LHCN-M2 (cell line): ENCODE results near the gene MARCHF3. TPM values are rescaled to one million over a fixed set of nuclear protein-coding genes. Genes with fewer than 3 reads are reported as not detected.
A peak's percentile ranks its signal among the peaks of the same experiment; 100 is the strongest.

Experiments
- DNase-seq: peaks from one replicate; pipeline ENCODE4 v3.0.0-alpha.2; 2012; ENCODE audit warnings: low read depth
- total RNA-seq: library from RNA; depleted of rRNA; stranded (reverse); fragments of >200 nt; gene quantifications from 2 replicates; pipeline ENCODE4 v1.2.3, GENCODE V29; 2014

Gene MARCHF3
- total RNA-seq, 1 experiment from 2014 or later, result 13.7 TPM

DNA sequence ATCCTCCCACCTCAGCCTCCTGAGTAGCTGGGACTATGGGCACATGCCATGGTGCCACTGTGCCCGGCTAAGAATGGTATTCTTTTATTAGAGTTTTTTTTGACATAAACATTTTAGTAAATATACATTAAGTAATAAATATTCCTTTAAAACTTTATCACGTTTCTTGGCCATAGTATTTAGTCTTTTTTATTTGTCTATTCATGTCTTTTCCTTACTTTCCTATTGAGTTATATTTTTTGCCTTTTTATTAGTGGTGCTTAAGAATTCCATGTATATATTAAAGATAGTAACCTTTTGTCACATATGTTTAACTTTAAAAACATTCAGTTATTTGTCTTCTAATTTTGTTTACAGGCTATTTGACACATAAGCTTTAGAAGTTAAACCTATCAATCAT, 73.4 kb downstream of the MARCHF3 start:
- no peak for DNase-seq

DNA sequence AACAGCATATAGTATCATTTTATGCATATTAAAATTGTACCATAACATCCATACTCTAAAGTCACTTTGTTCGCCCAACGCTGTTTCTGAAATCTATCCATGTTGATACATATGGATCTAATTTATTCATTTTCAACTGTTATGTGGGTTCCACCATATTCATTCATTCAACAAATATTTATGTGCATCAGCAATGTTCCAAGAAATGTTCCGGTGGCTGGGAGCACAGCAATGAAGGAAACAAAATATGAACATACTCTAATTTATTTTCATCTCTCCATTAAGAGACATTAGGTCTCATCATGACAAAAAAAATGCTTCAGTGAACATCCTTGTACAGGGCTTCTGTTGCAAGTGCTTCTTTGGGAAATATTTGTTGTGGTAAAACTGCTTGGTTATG, 75.4 kb downstream of the MARCHF3 start:
- no peak for DNase-seq

DNA sequence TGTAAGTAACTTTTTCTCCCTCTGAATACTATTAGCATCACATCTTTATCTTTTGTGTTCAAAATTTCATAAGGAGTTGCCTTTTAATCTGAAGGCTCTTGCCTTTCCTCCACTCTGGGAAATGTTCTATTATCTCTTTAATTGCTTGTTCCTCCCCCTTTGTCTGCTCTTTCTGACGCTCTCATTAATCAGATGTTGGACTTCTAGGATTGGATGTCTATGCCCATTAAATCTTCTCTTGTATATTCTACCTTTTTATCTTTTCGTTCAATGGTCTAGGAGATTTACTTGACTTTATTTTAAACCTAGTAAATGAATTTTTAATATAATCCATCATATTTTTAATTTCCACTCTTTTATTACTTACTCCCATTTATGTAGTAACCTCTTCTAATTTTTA, 76.7 kb downstream of the MARCHF3 start:
- no peak for DNase-seq

DNA sequence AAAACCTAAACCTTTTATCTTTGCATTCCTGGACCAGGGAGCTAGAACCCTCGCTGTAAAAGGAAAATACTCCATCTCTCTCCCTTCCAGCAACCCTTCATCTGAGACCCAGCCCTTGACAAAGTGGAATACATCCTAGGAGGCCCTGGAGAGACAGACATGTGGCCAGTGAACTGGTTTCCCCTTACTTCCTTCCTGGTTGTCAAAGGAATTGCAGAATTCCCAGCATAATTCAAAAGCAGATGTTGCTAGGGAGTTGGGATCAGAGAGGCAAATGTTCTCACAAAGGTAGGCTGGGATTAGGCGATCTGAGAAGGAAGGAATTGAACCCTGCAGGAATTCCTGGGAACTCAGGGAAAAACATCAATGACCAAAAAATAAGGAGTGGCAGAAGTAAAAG, 80.9 kb downstream of the MARCHF3 start:
- no peak for DNase-seq

DNA sequence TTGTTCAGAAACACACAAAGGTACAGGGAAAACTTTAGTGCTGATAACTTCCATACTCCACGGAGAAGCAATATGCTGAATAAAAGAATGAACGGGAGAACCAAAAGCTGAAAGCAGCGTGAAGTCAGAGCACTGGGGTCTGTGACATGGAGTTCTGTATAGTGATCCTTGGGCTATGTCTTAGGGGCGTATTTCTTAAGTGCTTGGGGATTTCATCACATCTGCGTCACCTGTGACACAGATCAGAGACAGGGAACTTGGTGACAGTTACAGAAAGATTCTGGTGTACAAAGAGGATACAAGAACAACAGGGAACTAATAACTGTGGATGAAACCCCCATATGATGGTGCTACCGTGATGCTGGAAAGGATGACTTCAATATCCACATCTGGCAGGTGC, 81.9 kb downstream of the MARCHF3 start:
- no peak for DNase-seq

DNA sequence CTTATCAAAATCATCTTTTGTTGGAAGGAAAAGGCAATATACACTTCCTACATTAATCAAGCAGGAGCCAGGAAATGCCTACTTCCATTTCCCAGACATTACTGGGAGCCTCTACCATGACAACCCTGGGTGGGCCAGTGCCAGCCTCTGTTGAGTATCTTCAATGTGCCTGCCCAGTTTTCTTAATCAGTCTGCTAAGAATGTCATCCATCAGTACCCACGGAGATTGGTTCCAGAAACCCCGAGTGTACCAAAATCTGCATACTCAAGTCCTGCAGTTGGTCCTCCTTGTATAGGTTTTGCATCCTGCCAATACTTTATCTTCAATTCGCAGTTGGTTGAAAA, 82.4 kb downstream of the MARCHF3 start:
- DNase-seq, result no peak

DNA sequence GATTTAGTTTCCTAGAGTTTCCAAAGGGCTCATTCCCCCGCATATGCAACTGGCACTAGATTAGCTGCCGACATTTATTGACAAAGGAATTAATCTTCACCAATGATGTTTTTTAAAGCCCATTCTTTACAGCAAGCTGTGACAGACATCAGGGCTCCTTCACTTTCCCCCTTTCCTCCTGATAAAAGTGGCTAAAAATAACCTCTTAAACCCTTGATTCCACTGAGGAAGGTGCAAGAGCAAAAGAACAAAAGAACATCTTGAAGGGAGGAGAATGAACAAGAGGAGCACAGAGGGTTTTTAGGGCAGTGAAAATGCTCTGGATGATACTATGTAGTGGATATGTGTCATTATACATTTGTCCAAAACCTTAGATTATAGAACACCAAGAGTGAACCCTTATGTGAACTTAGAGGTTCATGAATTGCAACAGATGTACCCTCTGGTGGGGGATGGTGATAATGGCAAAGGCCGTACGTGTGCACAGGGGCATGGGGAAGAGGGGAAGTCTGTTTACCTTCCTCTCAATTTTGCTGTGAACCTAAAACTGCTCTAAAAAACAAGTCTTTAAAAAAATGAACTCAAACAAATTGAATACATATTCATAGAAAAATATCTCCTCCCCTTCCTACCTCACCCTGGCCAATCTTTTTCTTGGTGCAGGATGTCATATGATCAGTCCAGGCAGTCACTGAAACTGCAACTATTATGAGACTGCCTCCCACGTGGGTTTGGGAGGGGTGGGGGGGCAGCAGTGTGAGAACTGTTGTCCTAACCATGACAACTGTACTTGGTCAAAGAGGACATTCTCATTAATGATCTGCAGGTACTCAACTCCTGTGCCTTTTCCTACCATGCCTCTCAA, 83.0 kb downstream of the MARCHF3 start:
- no peak for DNase-seq

DNA sequence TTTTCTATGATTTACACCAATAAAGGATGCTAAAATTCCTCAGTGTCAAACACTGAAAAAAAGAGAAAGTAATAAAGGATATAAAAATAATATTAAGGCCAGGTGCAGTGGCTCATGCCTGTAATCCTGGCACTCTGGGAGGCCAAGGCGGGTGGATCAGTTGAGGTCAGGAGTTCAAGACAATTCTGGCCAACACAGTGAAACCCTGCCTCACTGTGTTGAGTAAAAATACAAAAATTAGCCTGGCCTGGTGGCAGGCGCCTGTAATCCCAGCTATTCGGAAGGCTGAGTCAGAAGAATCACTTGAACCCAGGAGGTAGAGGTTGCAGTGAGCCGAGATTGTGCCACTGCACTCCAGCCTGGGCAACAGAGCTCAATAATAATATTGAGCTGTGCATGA, 87.5 kb downstream of the MARCHF3 start:
- DNase-seq, result peak; percentile 28

DNA sequence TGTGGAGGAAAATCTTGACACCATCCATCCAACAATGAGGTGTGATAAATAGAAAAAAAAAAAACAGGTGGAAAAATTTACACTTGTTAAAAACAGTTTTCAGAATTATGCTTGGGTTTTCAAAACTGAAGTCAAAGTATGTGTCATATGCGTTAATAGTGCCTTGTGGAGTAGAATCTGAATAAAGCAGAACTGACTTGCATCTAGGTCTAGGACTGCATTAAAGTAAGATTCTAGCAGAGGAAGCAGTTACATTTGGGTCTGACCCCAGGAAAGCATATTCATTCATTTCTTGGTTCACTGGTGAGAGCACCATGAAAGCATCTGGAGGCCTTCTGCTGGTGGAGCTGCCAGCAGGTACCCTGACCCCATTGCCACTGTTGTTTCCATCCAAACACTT, 89.0 kb downstream of the MARCHF3 start:
- DNase-seq, result no peak

DNA sequence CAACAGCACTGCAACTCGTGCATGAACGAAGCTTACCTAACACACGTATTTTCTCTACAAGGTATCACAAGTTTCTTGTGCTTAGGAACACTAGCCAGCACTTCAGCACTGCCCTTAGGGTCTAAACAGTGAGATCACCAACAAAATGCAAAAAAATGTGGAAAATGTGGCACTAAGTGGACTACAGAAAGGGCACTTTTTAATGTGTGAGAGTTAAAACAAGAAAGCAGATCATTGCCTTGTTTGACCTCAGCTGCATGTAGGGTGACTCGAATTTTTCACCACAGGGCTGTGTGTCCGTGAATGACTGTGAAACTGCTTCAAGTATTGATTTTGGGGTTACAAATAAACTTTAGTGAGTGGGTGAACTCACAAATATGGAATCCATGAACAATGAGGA, 90.5 kb downstream of the MARCHF3 start:
- no peak for DNase-seq

DNA sequence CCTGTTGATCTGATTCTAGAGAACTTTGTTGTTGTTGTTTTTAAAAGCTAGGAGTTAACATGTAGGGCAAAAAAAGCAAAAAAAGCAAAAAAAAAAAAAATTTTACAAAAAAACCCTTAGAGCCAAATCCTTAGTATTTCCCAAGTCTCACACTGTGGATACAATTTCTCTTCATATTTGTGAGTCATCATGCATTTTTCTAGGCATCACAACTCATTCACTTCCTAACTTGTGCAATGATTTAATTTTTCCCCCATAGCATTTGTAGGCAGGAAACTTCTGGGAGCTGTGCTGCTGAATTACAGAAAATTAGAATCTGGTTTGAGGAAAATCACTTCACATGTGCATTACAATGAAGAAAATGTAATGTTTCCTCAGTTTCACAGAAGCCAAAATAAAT, 91.9 kb downstream of the MARCHF3 start:
- peak; percentile 78 for DNase-seq

DNA sequence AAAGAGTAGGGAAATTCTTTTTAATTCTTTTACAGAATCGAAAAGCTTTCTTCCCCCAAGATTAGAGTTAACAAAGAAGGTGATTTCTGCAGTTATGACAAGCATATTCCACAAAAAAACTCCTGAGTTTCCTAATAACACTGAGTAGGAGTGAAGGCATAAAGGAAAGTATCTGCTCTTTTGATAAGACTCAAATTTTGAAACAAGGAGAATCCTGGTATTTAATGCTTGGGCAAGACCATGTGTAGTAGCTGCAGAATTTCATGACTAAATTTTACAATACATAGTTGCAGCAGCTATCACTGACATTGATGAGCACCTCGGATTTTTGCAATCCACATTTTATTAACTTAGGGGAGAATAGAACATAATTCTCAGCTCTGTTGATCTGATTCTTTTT, 92.6 kb downstream of the MARCHF3 start:
- DNase-seq, result no peak

DNA sequence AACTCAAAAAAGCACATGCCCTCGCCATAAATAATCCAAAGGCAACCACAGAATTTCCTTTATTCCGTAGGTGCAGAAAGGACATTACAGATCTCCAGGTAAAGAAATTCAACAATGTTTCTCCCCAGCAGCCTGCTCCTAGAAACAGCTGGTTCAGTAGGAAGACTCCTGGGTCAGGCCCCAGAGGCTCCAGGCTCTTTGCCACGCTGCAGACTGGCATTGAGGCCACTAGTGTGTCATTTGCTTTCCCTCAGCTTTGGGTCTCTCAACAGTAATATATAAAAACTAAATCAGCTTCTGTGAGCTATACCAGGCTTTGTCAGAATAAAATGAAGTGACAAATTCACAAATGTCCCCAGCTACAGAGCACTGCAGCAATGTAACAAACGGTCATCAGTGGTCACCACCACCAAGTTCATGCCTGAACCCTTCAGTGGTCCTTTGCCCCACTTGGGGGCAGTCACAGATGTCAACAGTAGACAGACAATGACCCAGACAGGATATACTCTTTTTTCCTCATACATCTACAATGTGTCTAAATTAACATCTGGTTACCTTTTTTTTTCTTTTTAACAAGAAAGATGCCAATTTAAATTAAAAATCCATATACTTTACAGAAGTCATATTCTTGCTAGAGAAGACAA, 93.5 kb downstream of the MARCHF3 start:
- DNase-seq, result no peak

DNA sequence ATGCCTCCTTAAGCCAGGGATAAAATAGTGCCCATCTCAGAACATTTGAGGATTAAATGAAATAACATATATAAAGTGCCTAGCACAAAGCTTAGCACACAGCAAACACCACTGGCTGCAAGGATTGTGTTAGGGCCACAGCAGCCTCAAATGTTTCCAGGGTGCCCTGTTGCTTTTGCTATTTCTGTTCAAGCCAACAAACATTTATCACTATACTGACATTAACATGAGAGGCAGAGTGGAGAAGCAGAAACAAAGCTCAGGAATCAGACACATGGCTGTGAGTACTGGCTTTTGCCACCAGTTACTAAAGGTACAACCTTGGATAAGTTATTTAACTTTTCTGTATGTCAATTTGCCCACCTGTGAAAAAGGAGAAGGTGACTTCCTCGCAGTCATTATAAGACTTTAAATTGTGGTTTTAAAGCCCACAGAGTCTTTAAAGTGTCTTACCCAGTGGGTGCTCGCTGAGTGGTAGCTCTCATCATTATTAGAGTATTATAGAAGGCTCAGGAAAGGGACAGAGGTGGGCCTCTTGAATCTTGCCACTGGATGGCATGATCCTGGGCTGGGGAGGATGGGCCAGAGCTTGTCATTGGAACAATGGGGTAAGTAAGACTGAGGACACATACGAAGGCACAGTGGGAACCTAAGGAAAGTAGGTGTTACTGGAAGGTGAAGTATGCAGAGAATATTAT, 98.2 kb downstream of the MARCHF3 start:
- DNase-seq, result no peak

DNA sequence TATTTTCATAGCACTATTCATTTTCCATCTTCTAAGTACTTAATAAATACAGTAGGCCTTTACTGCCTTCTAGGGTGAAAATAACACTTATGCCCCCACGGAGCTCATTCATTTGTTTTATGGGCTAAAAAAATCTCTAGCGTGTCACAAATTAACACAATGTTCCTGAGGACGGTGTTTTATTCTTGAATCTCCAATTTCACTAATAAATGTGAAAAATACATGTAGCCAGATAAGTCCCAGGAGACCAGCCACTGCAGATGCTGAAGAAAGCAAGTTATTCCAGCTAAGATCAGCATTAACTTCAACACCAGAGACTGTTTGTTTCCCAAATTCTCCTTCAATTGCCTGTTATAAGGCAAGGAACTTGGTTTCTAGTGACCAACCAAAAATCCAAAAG, 102.3 kb downstream of the MARCHF3 start:
- DNase-seq, result no peak

DNA sequence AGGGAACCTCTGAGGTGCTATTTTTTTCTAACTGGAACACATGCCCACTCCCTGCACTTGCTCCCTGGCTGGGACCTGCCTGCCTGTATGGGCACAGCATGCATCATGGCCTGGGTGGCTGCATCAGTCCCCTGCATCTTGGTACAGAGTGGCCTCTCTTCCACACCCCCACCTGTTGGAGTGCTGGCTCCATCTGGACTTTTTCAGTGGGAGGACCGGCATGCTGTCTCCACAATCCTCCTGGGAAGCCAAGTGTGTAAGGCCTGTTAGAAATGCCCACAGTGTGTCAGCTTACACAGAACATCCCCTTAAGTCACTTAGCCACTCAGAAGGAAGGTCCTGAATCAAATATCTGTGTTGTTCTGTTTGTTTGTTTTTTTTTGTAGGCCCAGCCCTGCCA, 102.9 kb downstream of the MARCHF3 start:
- DNase-seq, result no peak

DNA sequence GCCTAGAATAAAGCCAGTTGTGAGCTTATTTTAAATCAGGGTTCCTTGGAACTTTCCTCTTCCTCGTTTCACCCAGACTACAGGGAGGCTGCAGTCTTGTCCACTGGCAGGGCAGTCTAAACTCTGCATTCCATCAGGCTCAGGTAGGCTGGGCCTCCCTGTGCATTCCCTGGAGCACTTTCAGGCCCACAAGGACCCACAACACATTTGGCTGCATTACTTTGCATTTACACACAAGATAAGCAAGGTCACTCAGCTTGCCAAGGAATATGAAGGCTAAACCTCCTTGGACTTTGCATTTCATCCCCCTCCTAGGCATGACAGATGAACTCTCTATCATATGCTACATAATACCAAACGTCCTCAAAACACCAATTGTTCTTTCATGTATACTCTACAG, 104.2 kb downstream of the MARCHF3 start:
- DNase-seq, result no peak

DNA sequence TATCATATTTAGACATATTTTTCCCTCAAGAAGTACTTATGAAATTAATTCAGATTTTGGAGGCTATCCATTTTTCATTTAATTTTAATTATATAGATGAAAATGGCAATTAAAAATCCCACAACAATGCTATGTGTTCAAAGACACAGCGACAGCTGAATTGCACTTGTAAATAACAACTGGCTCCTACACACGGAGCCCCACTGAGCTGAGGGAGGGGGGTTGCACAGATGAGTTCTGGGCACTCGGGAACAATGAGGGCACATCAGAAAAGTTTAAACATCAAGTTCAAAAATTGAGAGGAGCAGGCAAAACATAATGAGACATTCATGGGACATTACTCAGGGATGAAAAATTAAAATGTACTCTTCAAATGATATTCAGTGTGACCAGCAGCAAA, 104.9 kb downstream of the MARCHF3 start:
- DNase-seq, result no peak

DNA sequence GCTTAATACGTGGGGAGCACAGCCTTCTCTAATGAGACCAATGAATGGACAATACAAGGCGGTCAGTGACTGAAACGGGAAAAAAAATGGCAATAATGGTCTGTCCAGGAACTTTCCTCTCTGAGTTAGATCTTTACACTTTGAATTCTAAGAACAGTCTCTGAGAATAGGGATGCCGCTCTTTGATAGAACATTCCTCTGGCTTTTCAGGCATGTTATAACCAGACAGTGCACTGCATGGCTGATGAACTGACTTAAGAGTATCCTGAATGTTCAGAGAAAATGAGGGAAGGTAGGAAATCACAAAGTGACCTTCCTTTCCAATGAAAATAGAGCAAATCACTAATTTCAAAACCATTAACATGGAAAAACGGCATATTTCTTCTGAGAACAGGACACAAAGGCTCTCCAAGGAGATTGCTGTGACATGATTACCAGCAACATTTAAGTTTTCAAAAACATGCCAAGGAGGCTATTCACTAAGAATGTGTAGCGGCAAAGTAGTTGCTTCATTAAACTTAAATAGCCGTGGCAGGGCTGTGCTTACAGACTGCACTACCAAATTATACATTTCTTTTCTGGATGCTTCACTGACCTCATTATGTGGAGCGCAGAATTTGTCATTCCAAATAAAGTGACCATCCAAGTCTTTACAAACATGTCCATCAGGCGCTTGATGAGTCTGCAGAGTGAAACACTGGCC, 105.9 kb downstream of the MARCHF3 start:
- no peak for DNase-seq

DNA sequence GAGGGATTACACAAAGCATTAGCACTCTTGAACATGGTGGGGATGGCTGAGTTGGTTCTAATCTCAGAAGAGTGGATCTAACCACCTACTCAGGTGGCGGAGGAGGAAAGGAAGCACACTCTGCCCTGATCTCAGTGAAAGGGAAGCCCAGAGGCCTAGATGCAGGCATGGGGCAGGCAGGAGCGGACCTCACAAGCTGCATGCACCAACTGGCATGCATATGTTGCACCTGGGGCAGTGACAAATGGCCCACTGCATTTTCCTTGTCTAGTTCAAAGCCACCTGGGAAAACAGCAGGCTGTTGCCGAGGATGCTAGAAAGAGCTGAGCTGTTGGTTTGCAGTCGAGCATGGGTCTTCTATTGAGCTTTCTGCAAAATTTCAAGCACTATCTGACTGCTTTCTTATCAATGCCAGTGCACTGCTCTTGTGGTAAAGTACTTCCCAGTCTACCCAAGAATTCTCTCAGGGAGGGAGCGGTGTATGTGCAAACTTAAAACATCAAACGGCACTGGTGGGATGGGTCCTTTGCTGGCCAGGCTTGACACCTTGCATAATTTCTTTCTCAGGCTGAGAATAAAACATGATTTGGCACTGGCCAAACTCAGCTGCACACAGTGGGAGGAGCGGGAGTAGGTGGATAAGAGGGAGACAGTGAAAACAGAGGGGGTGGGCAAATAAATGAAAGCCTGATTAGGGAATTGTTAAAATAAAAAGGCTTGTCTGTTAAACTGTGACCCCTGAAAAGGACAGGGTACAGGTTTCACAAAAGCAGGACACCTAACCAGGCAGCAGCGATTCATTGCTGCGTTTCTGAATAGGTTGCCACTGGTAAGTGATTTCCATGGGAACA, 108.9 kb downstream of the MARCHF3 start:
- DNase-seq, result no peak

DNA sequence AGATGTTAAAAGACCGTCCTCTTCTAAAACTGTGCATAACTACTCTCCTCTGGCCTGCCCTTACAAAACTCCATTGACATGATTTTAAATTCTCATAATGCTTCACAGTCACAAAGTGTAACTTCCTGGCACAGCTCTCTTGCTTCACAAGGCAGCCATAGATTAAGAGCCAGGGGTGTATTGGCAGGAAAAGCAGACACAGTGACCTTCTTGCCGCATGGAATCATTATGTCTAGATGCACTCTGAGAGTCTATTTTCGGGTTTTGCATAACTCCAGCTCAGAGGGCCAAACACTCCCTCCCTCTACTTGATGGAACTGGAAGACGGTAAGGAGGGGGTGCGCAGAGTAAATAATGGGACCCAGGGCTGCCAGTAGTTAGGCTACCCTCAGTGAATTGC, 110.1 kb downstream of the MARCHF3 start:
- DNase-seq, result no peak
